Activated naive CD4-positive, alpha-beta T cell treated with anti-CD3 and anti-CD28 coated beads, Interleukin-2, amount 50 U/mL, for 72 hours (primary cell): ENCODE measurements around the gene RICTOR. TPM values are rescaled to one million over a fixed set of nuclear protein-coding genes. Genes with fewer than 3 reads are reported as not detected.
"Not testable (repeated sequence)": the region's sequence is repeated elsewhere in the genome, so short reads cannot be mapped to it uniquely, and the experiment has no call there.

Source experiments
- ATAC-seq, 2 donors: fragments of 150-1000 bp; cut with Tn5 transposase; 2 replicates each; pipeline ENCODE4 v1.10.0; 2021; ENCODE audit warnings: mild to moderate bottlenecking in 2 of 2, moderate library complexity in 2 of 2
- DNase-seq, 2 donors: peaks; one replicate each; pipeline ENCODE4 v3.0.0; 2021 to 2022; ENCODE audit warnings: low spot score in 2 of 2
- H3K27ac Mint-ChIP-seq, 2 donors: one replicate each; pipeline ENCODE4 v1.8.0; 2022; ENCODE audit warnings: mild to moderate bottlenecking in 2 of 2, mixed read lengths in 2 of 2
- H3K36me3 Mint-ChIP-seq, 2 donors: one replicate each; pipeline ENCODE4 v1.8.0; 2022; ENCODE audit warnings: mixed read lengths in 2 of 2
- H3K9me3 Mint-ChIP-seq, 2 donors: one replicate each; pipeline ENCODE4 v1.8.0; 2022; ENCODE audit warnings: mixed read lengths in 2 of 2
- total RNA-seq, 2 donors: library from RNA; stranded (reverse); gene quantifications; one replicate each; pipeline ENCODE4 v1.2.3, GENCODE V29; 2022

The RICTOR gene
- total RNA-seq, 2 donors from 2014 or later = 32.8 to 50.2 TPM

- H3K9me3 Mint-ChIP-seq = peaks cover 6 to 9% of the 10 kb centered on the region in 2 donors
- ATAC-seq = no peak
Measured at GRCh38 chr5:39006650-39007049, 67.5 kb downstream of the RICTOR start.

GRCh38 chr5:39005566-39006232 is 68.5 kb downstream of the RICTOR start:
- peaks cover 0 to 10% of the 10 kb centered on the region in 2 donors for H3K36me3 Mint-ChIP-seq
- H3K27ac Mint-ChIP-seq = peak overlapping the region in 1 of 2 donors; percentile 53
- peaks cover 0 to 9% of the 10 kb centered on the region in 2 donors for H3K9me3 Mint-ChIP-seq
- ATAC-seq (peak; percentile 45 to 47), DNase-seq (no peak)

More at GRCh38 chr5:39006650-39007049, 67.5 kb downstream of the RICTOR start:
- no peak overlapping the region for H3K27ac Mint-ChIP-seq
- H3K36me3 Mint-ChIP-seq = peaks cover 8 to 19% of the 10 kb centered on the region in 2 donors
- DNase-seq = no peak

GRCh38 chr5:39001683-39002082 is 72.5 kb downstream of the RICTOR start:
- DNase-seq (no peak), ATAC-seq (peak in 1 of 2 donors; percentile 77)
- Mint-ChIP-seq H3K36me3 (peaks cover 6 to 14% of the 10 kb centered on the region in 2 donors), H3K27ac (no peak overlapping the region), H3K9me3 (peaks cover 0 to 11% of the 10 kb centered on the region in 2 donors)

GRCh38 chr5:38999037-38999436 is 75.2 kb downstream of the RICTOR start:
- no peak overlapping the region for H3K27ac Mint-ChIP-seq
- ATAC-seq (no peak), DNase-seq (no peak)
- peaks cover 0 to 11% of the 10 kb centered on the region in 2 donors for H3K9me3 Mint-ChIP-seq
- H3K36me3 Mint-ChIP-seq = peaks cover 6 to 14% of the 10 kb centered on the region in 2 donors

GRCh38 chr5:38997591-38997990 is 76.6 kb downstream of the RICTOR start:
- no peak overlapping the region for H3K27ac Mint-ChIP-seq
- H3K36me3 Mint-ChIP-seq = peaks cover 6 to 14% of the 10 kb centered on the region in 2 donors
- DNase-seq (no peak), ATAC-seq (no peak)
- peaks cover 0 to 11% of the 10 kb centered on the region in 2 donors for H3K9me3 Mint-ChIP-seq

GRCh38 chr5:38996123-38996522 is 78.1 kb downstream of the RICTOR start:
- no peak for DNase-seq
- Mint-ChIP-seq H3K36me3 (peaks cover 6 to 14% of the 10 kb centered on the region in 2 donors), H3K9me3 (peaks cover 0 to 11% of the 10 kb centered on the region in 2 donors), H3K27ac (no peak overlapping the region)
- ATAC-seq = no peak

GRCh38 chr5:38994324-38994927 is 79.8 kb downstream of the RICTOR start:
- no peak for DNase-seq
- ATAC-seq = peak in 1 of 2 donors; percentile 37

GRCh38 chr5:38989974-38990719 is 84.1 kb downstream of the RICTOR start:
- ATAC-seq, DNase-seq, H3K27ac Mint-ChIP-seq: not testable (repeated sequence)
- peaks cover 25 to 43% of the 10 kb centered on the region in 2 donors for H3K36me3 Mint-ChIP-seq
- H3K9me3 Mint-ChIP-seq = peaks cover 0 to 11% of the 10 kb centered on the region in 2 donors

More at GRCh38 chr5:38994324-38994927, 79.8 kb downstream of the RICTOR start:
- Mint-ChIP-seq H3K36me3 (peaks cover 11 to 20% of the 10 kb centered on the region in 2 donors), H3K27ac (no peak overlapping the region), H3K9me3 (peaks cover 0 to 9% of the 10 kb centered on the region in 2 donors)

- Mint-ChIP-seq H3K9me3 (peaks cover 0 to 11% of the 10 kb centered on the region in 2 donors), H3K36me3 (peaks cover 25 to 43% of the 10 kb centered on the region in 2 donors), H3K27ac (peak overlapping the region in 1 of 2 donors; percentile 55)
- ATAC-seq (no peak), DNase-seq (no peak)
Measured at GRCh38 chr5:38985909-38986452, 88.2 kb downstream of the RICTOR start.

- DNase-seq (no peak), ATAC-seq (no peak)
- Mint-ChIP-seq H3K27ac (peak overlapping the region in 1 of 2 donors; percentile 78), H3K9me3 (no peaks in the 10 kb centered on the region), H3K36me3 (no peaks in the 10 kb centered on the region)
Measured at GRCh38 chr5:38979535-38979934, 94.7 kb downstream of the RICTOR start.

- Mint-ChIP-seq H3K9me3 (no peaks in the 10 kb centered on the region), H3K27ac (no peak overlapping the region), H3K36me3 (no peaks in the 10 kb centered on the region)
- no peak for DNase-seq
- ATAC-seq = no peak
Measured at GRCh38 chr5:38978036-38978435, 96.2 kb downstream of the RICTOR start.

GRCh38 chr5:38968665-38969064 is 105.5 kb downstream of the RICTOR start:
- H3K36me3 Mint-ChIP-seq = no peaks in the 10 kb centered on the region
- H3K27ac Mint-ChIP-seq = peak overlapping the region in 1 of 2 donors; percentile 22
- H3K9me3 Mint-ChIP-seq = no peaks in the 10 kb centered on the region
- no peak for ATAC-seq
- DNase-seq = no peak

GRCh38 chr5:38961691-38962090 is 112.5 kb downstream of the RICTOR start:
- ATAC-seq (no peak), DNase-seq (no peak)
- no peaks in the 10 kb centered on the region for H3K9me3 Mint-ChIP-seq
- H3K27ac Mint-ChIP-seq = no peak overlapping the region
- peaks cover 0 to 5% of the 10 kb centered on the region in 2 donors for H3K36me3 Mint-ChIP-seq

- Mint-ChIP-seq H3K27ac (no peak overlapping the region), H3K9me3 (no peaks in the 10 kb centered on the region), H3K36me3 (peaks cover 0 to 7% of the 10 kb centered on the region in 2 donors)
- no peak for DNase-seq
- no peak for ATAC-seq
Measured at GRCh38 chr5:38953426-38954012, 120.7 kb downstream of the RICTOR start.

- DNase-seq = no peak
- Mint-ChIP-seq H3K36me3 (peaks cover 0 to 7% of the 10 kb centered on the region in 2 donors), H3K27ac (no peak overlapping the region), H3K9me3 (no peaks in the 10 kb centered on the region)
- no peak for ATAC-seq
Measured at GRCh38 chr5:38948501-38948900, 125.7 kb downstream of the RICTOR start.

GRCh38 chr5:38944282-38944681 is 129.9 kb downstream of the RICTOR start:
- Mint-ChIP-seq H3K9me3 (no peaks in the 10 kb centered on the region), H3K36me3 (peaks cover 0 to 6% of the 10 kb centered on the region in 2 donors), H3K27ac (no peak overlapping the region)
- no peak for ATAC-seq
- DNase-seq = no peak
